ENCODE measurements around the gene SLC35F4.

Gene SLC35F4

DNA sequence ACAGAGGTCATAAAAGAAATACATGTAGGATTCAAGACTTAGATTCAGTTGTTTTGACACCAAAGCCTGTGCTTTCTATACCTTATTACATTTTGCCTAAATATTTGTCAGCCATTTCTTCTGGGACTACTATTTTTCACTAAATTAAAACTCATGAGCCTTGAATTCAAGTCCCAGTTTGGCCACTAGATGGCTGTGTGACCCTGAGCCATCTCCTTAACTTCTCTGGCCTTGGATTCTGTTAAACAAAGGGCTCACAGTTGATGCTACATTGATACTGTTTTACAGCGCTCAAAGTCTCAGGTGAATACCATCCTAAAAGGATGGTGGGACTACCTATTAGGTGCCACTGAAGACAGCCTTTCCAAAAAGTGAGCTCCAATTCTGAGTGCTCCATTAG is 332.7 kb downstream of the SLC35F4 start:
- no peak overlapping the region for H3K4me3 ChIP-seq (ENCODE audit: low read depth, low read length)
- TF ChIP-seq, protein P1, sequence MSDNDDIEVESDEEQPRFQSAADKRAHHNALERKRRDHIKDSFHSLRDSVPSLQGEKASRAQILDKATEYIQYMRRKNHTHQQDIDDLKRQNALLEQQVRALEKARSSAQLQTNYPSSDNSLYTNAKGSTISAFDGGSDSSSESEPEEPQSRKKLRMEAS (IDR thresholded peaks at IDR 0.05; ENCODE audit: low read depth, low read length): no peak
- TF ChIP-seq, protein P2, sequence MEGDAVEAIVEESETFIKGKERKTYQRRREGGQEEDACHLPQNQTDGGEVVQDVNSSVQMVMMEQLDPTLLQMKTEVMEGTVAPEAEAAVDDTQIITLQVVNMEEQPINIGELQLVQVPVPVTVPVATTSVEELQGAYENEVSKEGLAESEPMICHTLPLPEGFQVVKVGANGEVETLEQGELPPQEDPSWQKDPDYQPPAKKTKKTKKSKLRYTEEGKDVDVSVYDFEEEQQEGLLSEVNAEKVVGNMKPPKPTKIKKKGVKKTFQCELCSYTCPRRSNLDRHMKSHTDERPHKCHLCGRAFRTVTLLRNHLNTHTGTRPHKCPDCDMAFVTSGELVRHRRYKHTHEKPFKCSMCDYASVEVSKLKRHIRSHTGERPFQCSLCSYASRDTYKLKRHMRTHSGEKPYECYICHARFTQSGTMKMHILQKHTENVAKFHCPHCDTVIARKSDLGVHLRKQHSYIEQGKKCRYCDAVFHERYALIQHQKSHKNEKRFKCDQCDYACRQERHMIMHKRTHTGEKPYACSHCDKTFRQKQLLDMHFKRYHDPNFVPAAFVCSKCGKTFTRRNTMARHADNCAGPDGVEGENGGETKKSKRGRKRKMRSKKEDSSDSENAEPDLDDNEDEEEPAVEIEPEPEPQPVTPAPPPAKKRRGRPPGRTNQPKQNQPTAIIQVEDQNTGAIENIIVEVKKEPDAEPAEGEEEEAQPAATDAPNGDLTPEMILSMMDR (IDR thresholded peaks at IDR 0.05; ENCODE audit: low read depth, low read length): peak; percentile 42
- peak; percentile 30 for DNase-seq (ENCODE audit: low read depth)

DNA sequence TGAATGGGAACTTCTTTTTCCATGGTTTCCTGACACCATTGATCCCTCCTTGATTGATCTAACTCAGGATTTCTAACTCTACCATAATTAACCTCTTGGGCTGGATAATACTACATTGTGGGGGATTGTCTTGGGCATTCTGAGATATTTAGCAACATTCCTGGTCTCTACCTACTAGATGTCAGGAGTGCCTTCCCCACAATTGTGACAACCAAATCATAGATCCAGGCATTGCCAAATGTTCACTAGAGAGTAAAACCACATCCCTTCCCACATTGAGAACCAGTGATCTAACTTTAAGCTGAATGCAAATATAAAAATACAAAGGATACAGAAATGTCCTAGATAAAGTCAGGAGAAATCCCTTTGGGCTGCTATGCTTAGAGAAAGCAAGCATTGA is 335.3 kb downstream of the SLC35F4 start:
- no peak for DNase-seq (ENCODE audit: low read depth)
- H3K4me3 ChIP-seq (ENCODE audit: low read depth, low read length): no peak overlapping the region
- no peak for TF ChIP-seq POLR2A (IDR thresholded peaks at IDR 0.05; ENCODE audit: extremely low read depth, insufficient read length)
- TF ChIP-seq MYC (IDR thresholded peaks at IDR 0.05; ENCODE audit: low read depth, low read length): no peak
- TF ChIP-seq, protein P1 (IDR thresholded peaks at IDR 0.05; ENCODE audit: low read depth, low read length): no peak
- TF ChIP-seq, protein P2 (IDR thresholded peaks at IDR 0.05; ENCODE audit: low read depth, low read length): no peak

DNA sequence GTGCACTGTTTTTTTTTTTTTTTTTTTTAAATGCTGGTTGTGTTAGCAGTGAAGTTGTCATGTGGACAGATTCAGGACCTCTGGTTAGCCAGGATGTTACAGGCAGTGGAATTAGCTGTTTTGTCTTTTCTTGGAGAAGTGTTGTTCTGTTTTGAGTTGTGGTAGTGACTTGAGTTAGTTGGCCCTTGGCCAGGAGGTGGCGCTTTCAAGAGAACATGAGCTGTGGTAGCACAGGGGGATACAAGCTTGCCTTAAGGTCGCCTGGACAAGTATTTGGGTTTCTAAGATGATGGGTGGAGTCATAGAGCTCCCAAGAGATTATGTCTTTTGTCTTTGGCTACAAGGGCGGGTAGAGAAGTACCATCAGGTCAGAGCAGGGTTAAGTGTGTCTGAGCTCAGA is 338.9 kb downstream of the SLC35F4 start:
- no peak overlapping the region for H3K4me3 ChIP-seq (ENCODE audit: low read depth, low read length)
- TF ChIP-seq MYC (IDR thresholded peaks at IDR 0.05; ENCODE audit: low read depth, low read length) (no peak), POLR2A (IDR thresholded peaks at IDR 0.05; ENCODE audit: extremely low read depth, insufficient read length) (no peak)
- TF ChIP-seq, protein P1 (IDR thresholded peaks at IDR 0.05; ENCODE audit: low read depth, low read length): no peak
- TF ChIP-seq, protein P2 (IDR thresholded peaks at IDR 0.05; ENCODE audit: low read depth, low read length): peak; percentile 16
- peak; percentile 22 for DNase-seq (ENCODE audit: low read depth)

DNA sequence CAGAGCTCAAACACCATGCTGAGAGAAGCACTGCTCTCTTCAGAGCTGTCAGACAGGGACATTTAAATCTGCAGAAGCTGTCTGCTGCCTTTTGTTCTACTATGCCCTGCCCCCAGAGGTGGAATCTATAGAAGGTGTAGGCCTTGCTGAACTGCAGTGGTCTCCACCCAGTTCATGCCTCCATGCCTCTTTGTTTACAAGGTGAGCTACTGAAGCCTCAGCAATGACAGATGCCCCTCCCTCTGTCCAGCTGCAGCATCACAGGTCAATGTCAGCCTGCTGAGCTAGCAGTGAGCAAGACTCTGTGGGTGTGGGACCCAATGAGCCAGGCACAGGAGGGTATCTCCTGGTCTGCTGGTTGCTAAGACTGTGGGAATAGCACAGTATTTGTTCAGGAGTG is 346.8 kb downstream of the SLC35F4 start:
- TF ChIP-seq, protein P2 (IDR thresholded peaks at IDR 0.05; ENCODE audit: low read depth, low read length): no peak
- TF ChIP-seq POLR2A (IDR thresholded peaks at IDR 0.05; ENCODE audit: extremely low read depth, insufficient read length) (no peak), MYC (IDR thresholded peaks at IDR 0.05; ENCODE audit: low read depth, low read length) (no peak)
- TF ChIP-seq, protein P1 (IDR thresholded peaks at IDR 0.05; ENCODE audit: low read depth, low read length): no peak
- no peak for DNase-seq (ENCODE audit: low read depth)
- H3K4me3 ChIP-seq (ENCODE audit: low read depth, low read length): no peak overlapping the region

All from NB4 (cell line).